ENCODE results near the gene NAV2.

DNA sequence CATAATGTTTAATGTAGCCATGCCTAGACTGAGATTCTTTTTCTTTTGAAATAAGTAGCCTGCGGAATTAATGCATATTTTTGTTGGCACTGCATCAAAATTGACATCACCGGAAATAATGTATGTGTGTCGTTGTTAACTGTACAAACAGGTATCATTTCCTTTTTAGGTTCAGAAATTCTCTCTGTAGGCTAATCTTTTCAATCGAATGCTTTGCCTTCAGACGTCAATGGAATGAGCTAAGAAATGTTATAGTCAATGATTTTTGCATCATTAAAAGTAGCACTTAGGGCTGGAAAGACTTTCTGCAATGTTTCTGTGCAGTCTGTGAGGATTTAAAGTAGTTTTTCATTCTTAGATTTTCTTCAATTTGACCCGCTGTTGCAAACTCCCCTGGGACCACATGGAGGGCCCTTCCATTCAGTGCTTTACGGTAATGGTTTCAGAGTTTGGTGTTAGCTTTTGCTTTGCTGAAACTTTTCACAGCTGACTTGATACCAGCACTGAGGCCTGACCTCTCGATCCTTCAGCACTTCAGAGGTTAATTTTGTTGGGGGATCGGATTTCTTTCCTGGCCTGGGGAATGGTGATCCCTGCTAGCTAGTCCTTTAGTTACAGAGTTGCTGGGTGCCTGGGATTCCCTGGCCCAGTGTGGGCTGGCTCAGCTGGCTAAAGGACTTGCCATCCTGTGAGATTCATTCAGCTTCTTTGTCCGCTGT, 309.9 kb downstream of the NAV2 start:
- no peak for TF ChIP-seq CTCF (IDR thresholded peaks at IDR 0.05; ENCODE audit: borderline replicate concordance, extremely low read depth, low read length, poor library complexity, severe bottlenecking)
- TF ChIP-seq EZH2 (IDR thresholded peaks at IDR 0.05; ENCODE audit: borderline replicate concordance, low read depth, low read length, severe bottlenecking): no peak

Measured in DND-41 (cell line).